Epithelial cell of proximal tubule (primary cell): ENCODE results near the gene TRPC3. TPM values are rescaled to one million over a fixed set of nuclear protein-coding genes. Genes with fewer than 3 reads are reported as not detected.

Experiments
- DNase-seq: peaks from one replicate; pipeline ENCODE4 v3.0.0-alpha.2; 2011; ENCODE audit warnings: low read depth
- H3K4me3 ChIP-seq: 2 replicates; pipeline ENCODE4 v1.5.1; 2011; ENCODE audit warnings: low read depth, mild to moderate bottlenecking, low read length
- CTCF ChIP-seq: conservative IDR thresholded peaks from 2 replicates; pipeline ENCODE4 v1.5.1; 2012; ENCODE audit warnings: low read depth, mild to moderate bottlenecking, low read length
- total RNA-seq: library from RNA; depleted of rRNA; stranded (reverse); fragments of >200 nt; gene quantifications from 2 replicates; pipeline ENCODE4 v1.2.3, GENCODE V29; 2015

The TRPC3 gene
- total RNA-seq, 1 donor from 2014 or later = 0.06 TPM

- no peak for DNase-seq
- no peak overlapping the region for H3K4me3 ChIP-seq
- no peak for TF ChIP-seq CTCF
Measured at GRCh38 chr4:121968859-121969258, 17.0 kb upstream of the TRPC3 start.

- no peak for TF ChIP-seq CTCF
Measured at GRCh38 chr4:121964958-121965357, 13.1 kb upstream of the TRPC3 start.

GRCh38 chr4:121960818-121961217 is 9.0 kb upstream of the TRPC3 start:
- no peak for TF ChIP-seq CTCF
- no peak overlapping the region for H3K4me3 ChIP-seq
- DNase-seq = no peak

More at GRCh38 chr4:121964958-121965357, 13.1 kb upstream of the TRPC3 start:
- DNase-seq = no peak
- no peak overlapping the region for H3K4me3 ChIP-seq

- TF ChIP-seq CTCF = no peak
- H3K4me3 ChIP-seq = no peak overlapping the region
- DNase-seq = no peak
Measured at GRCh38 chr4:121958777-121959176, 6.9 kb upstream of the TRPC3 start.

GRCh38 chr4:121957266-121957665 is 5.4 kb upstream of the TRPC3 start:
- H3K4me3 ChIP-seq = no peak overlapping the region
- no peak for DNase-seq
- no peak for TF ChIP-seq CTCF

GRCh38 chr4:121953860-121954259 is 2.0 kb upstream of the TRPC3 start:
- TF ChIP-seq CTCF = no peak
- no peak overlapping the region for H3K4me3 ChIP-seq
- no peak for DNase-seq

GRCh38 chr4:121952290-121952689 is 430 bp upstream of the TRPC3 start:
- DNase-seq = no peak
- no peak for TF ChIP-seq CTCF
- H3K4me3 ChIP-seq = no peak overlapping the region
